B cell (primary cell): ENCODE measurements around the gene CCL7. TPM values are rescaled to one million over a fixed set of nuclear protein-coding genes. Genes with fewer than 3 reads are reported as not detected.

Experiments
- ATAC-seq: fragments of 200-7000 bp; cut with Tn5 transposase; one replicate; pipeline ENCODE4 v1.10.0; 2021; ENCODE audit warnings: low read depth, mild to moderate bottlenecking, moderate number of reproducible peaks, moderate library complexity
- CTCF ChIA-PET: fragments of 350-600 bp; sonication (Branson Sonifier 250); formaldehyde crosslinking; loops from one replicate; lab custom pipeline; 2021; ENCODE audit warnings: antibody characterized with exemption, inconsistent platforms; lab: Charles Lee
- POLR2A ChIA-PET: fragments of 350-600 bp; sonication (Branson Sonifier 250); formaldehyde crosslinking; loops from one replicate; lab custom pipeline; 2021; ENCODE audit warnings: antibody characterized with exemption; lab: Charles Lee
- DNase-seq: peaks from one replicate; pipeline ENCODE4 v3.0.0; 2013
- H2AFZ ChIP-seq: 2 replicates; pipeline ENCODE4 v1.6.1; 2012; ENCODE audit warnings: mild to moderate bottlenecking, low read depth, low read length; ENCODE audit not compliant: insufficient read depth, poor library complexity, severe bottlenecking
- H3K27ac ChIP-seq, 2 donors: 1 replicate in 1 of 2; 2 replicates in 1 of 2; pipeline ENCODE4 v1.5.1; 2012 to 2013; ENCODE audit warnings: low read length in 2 of 2, mild to moderate bottlenecking in 2 of 2, moderate library complexity in 1 of 2
- H3K27me3 ChIP-seq, 4 experiments: fragments of 200-600 bp in 1 of 4; sonication (generic) in 1 of 4; replicated peaks in 1 of 4; 1 replicate in 2 of 4; 2 replicates in 2 of 4; pipeline versions ENCODE4 v1.6.1 to v1.7.0; 2013 to 2016; ENCODE audit warnings: low read length in 3 of 4, mild to moderate bottlenecking in 2 of 4, mixed read lengths in 1 of 4, moderate library complexity in 1 of 4; ENCODE audit not compliant: insufficient read depth in 4 of 4, control insufficient read depth in 3 of 4; ENCODE audit errors: control extremely low read depth in 1 of 4
- H3K36me3 ChIP-seq, 2 experiments: replicated peaks in 1 of 2; 1 replicate in 1 of 2; 2 replicates in 1 of 2; pipeline versions ENCODE4 v1.6.1 to v1.7.1; 2013; ENCODE audit warnings: low read length in 1 of 2; ENCODE audit not compliant: insufficient read depth in 2 of 2, control insufficient read depth in 1 of 2; ENCODE audit errors: control extremely low read depth in 1 of 2, extremely low read depth in 1 of 2
- H3K4me1 ChIP-seq, 2 donors: fragments of 200-600 bp in 1 of 2; sonication (generic) in 1 of 2; 1 replicate in 1 of 2; 2 replicates in 1 of 2; pipeline versions ENCODE4 v1.5.1 to v1.6.1; 2013 to 2017; ENCODE audit warnings: low read length in 2 of 2; ENCODE audit not compliant: control insufficient read depth in 2 of 2, insufficient read depth in 2 of 2
- H3K4me2 ChIP-seq: replicated peaks from 2 replicates; pipeline ENCODE3; 2012; ENCODE audit warnings: mild to moderate bottlenecking, low read depth, low read length; ENCODE audit not compliant: poor library complexity, severe bottlenecking
- H3K4me3 ChIP-seq, 5 experiments: fragments of 200-600 bp in 1 of 5; sonication (generic) in 1 of 5; 1 replicate in 3 of 5; 2 replicates in 2 of 5; pipeline versions ENCODE4 v1.5.1 to v1.7.0; 2011 to 2016; ENCODE audit warnings: low read length in 4 of 5, mild to moderate bottlenecking in 4 of 5, low read depth in 2 of 5, control low read depth in 1 of 5, moderate library complexity in 1 of 5; ENCODE audit not compliant: insufficient read depth in 1 of 5; ENCODE audit errors: control extremely low read depth in 1 of 5, extremely low read depth in 1 of 5
- H3K79me2 ChIP-seq: fragments of 200-600 bp; sonication (generic); one replicate; pipeline ENCODE4 v1.6.0; 2016; ENCODE audit warnings: low read length; ENCODE audit not compliant: control insufficient read depth, insufficient read depth
- H3K9ac ChIP-seq: fragments of 200-600 bp; sonication (generic); 2 replicates; pipeline ENCODE4 v1.6.1; 2017; ENCODE audit warnings: mild to moderate bottlenecking, low read length, moderate library complexity
- H3K9me3 ChIP-seq, 3 donors: one replicate each; pipeline versions ENCODE4 v1.6.1 to v1.7.1; 2013; ENCODE audit warnings: low read length in 2 of 3; ENCODE audit not compliant: control insufficient read depth in 2 of 3, insufficient read depth in 1 of 3; ENCODE audit errors: control extremely low read depth in 1 of 3
- H4K20me1 ChIP-seq: 2 replicates; pipeline ENCODE4 v1.6.0; 2012; ENCODE audit warnings: mild to moderate bottlenecking, low read length; ENCODE audit not compliant: insufficient read depth, control insufficient read depth, poor library complexity, severe bottlenecking
- H3K27ac Mint-ChIP-seq: one replicate; pipeline ENCODE4 v1.8.0; 2021; ENCODE audit warnings: mixed read lengths
- H3K27me3 Mint-ChIP-seq: one replicate; pipeline ENCODE4 v1.8.0; 2021; ENCODE audit warnings: mixed read lengths
- H3K4me1 Mint-ChIP-seq: one replicate; pipeline ENCODE4 v1.8.0; 2021; ENCODE audit warnings: mixed read lengths
- H3K4me3 Mint-ChIP-seq: one replicate; pipeline ENCODE4 v1.8.0; 2021; ENCODE audit warnings: mixed read lengths
- H3K9me3 Mint-ChIP-seq: one replicate; pipeline ENCODE4 v1.8.0; 2022; ENCODE audit warnings: mixed read lengths; ENCODE audit not compliant: insufficient read depth
- CTCF ChIP-seq: fragments of 200-600 bp; IDR thresholded peaks from one replicate; pipeline ENCODE4 v1.8.0; 2022; ENCODE audit warnings: antibody characterized with exemption, mild to moderate bottlenecking
- EZH2 ChIP-seq: IDR thresholded peaks from 2 replicates; pipeline ENCODE4 v1.6.1; 2012; ENCODE audit warnings: borderline replicate concordance, low read depth, mild to moderate bottlenecking, moderate library complexity, low read length; ENCODE audit not compliant: insufficient read depth, poor library complexity, severe bottlenecking
- WGBS: methylation state at CpG from one replicate; pipeline ENCODE4 v1.1.5; 2013; ENCODE audit warnings: missing lambda C conversion rate; ENCODE audit not compliant: insufficient coverage; 5-methylcytosine and 5-hydroxymethylcytosine counted together
- intact Hi-C: fragments of 100-400 bp; cut with micrococcal nuclease; formaldehyde crosslinking; loops from one replicate; pipeline ENCODE4 v1.10.0; 2022
- polyA plus RNA-seq: library from polyadenylated mRNA; depleted of rRNA; stranded (reverse); fragments of >200 nt; gene quantifications from 2 replicates; pipeline ENCODE4 v1.2.3, GENCODE V29; 2012
- total RNA-seq, 2 donors: library from RNA; stranded (reverse); fragments of 120-200 nt in 1 of 2; gene quantifications; 1 replicate in 1 of 2; 2 replicates in 1 of 2; pipeline versions ENCODE4 v1.2.3 to v1.2.4, GENCODE V29; 2013 to 2022

The CCL7 gene
- total and polyA plus RNA-seq, 2 donors (not counting 1 experiment from before 2014, with no cell fraction given): not detected

GRCh38 chr17:34306466-34306865 is 36.4 kb downstream of the CCL7 start:
- ChIA-PET POLR2A (no interaction called here), CTCF (no interaction called here)
- ATAC-seq: no peak
- no peak overlapping the region for H3K9ac ChIP-seq
- no peaks in the 10 kb centered on the region for H3K9me3 ChIP-seq
- H4K20me1 ChIP-seq: no peaks in the 10 kb centered on the region
- H3K27me3 Mint-ChIP-seq: peaks cover 49% of the 10 kb centered on the region
- peaks cover 0 to 18% (median 5%) of the 10 kb centered on the region in 4 experiments for H3K27me3 ChIP-seq
- H3K4me3 Mint-ChIP-seq: no peak overlapping the region
- H3K27ac ChIP-seq: no peak overlapping the region
- H2AFZ ChIP-seq: no peak overlapping the region
- WGBS: 100% methylated on average over 2 of the region's 3 CpGs
- DNase-seq: no peak
- H3K4me2 ChIP-seq: no peak overlapping the region
- H3K4me1 ChIP-seq: no peaks in the 10 kb centered on the region
- no peak overlapping the region for H3K27ac Mint-ChIP-seq
- H3K4me3 ChIP-seq: no peak overlapping the region
- H3K36me3 ChIP-seq: no peaks in the 10 kb centered on the region
- no peaks in the 10 kb centered on the region for H3K4me1 Mint-ChIP-seq
- intact Hi-C loops: no loop called here
- no peaks in the 10 kb centered on the region for H3K79me2 ChIP-seq
- TF ChIP-seq EZH2 (no peak), CTCF (no peak)
- no peaks in the 10 kb centered on the region for H3K9me3 Mint-ChIP-seq

- no peak for ATAC-seq
These were observed 37.1 kb downstream of the CCL7 start for GRCh38 chr17:34307110-34307509.

More at GRCh38 chr17:34307110-34307509, 37.1 kb downstream of the CCL7 start:
- DNase-seq: no peak
- no peak overlapping the region for H3K27ac ChIP-seq
- no peak overlapping the region for H3K4me2 ChIP-seq
- ChIA-PET CTCF (no interaction called here), POLR2A (no interaction called here)
- Mint-ChIP-seq H3K4me1 (no peaks in the 10 kb centered on the region), H3K27me3 (peaks cover 46% of the 10 kb centered on the region), H3K4me3 (no peak overlapping the region), H3K9me3 (no peaks in the 10 kb centered on the region), H3K27ac (no peak overlapping the region)
- no peak overlapping the region for H3K9ac ChIP-seq
- no peaks in the 10 kb centered on the region for H4K20me1 ChIP-seq
- no peaks in the 10 kb centered on the region for H3K79me2 ChIP-seq
- WGBS: no CpG with 5 or more reads among the region's 3 CpGs
- H3K4me1 ChIP-seq: no peaks in the 10 kb centered on the region
- no peaks in the 10 kb centered on the region for H3K9me3 ChIP-seq
- no peak overlapping the region for H2AFZ ChIP-seq
- TF ChIP-seq CTCF: no peak
- no peak for TF ChIP-seq EZH2
- intact Hi-C loops: no loop called here
- no peaks in the 10 kb centered on the region for H3K36me3 ChIP-seq
- H3K4me3 ChIP-seq: no peak overlapping the region
- H3K27me3 ChIP-seq: peaks cover 0 to 13% (median 5%) of the 10 kb centered on the region in 4 experiments
